SU-DHL-6 (cell line): ENCODE results near the gene TANGO2.

Source experiments
- EZH2phosphoT487 ChIP-seq: fragments of 200-600 bp; sonication (generic), shearing (Covaris generic); conservative IDR thresholded peaks from 2 replicates; pipeline ENCODE4 v1.6.1; 2018; ENCODE audit warnings: mild to moderate bottlenecking, antibody characterized with exemption, low read length, moderate library complexity, mixed read lengths
- TF ChIP-seq, protein P1 (sequence below): fragments of 200-600 bp; sonication (generic); IDR thresholded peaks from one replicate; pipeline ENCODE4 v1.5.1; 2017; ENCODE audit warnings: antibody characterized with exemption, mild to moderate bottlenecking, low read length, moderate library complexity; ENCODE audit not compliant: insufficient read depth, poor library complexity, severe bottlenecking

DNA sequence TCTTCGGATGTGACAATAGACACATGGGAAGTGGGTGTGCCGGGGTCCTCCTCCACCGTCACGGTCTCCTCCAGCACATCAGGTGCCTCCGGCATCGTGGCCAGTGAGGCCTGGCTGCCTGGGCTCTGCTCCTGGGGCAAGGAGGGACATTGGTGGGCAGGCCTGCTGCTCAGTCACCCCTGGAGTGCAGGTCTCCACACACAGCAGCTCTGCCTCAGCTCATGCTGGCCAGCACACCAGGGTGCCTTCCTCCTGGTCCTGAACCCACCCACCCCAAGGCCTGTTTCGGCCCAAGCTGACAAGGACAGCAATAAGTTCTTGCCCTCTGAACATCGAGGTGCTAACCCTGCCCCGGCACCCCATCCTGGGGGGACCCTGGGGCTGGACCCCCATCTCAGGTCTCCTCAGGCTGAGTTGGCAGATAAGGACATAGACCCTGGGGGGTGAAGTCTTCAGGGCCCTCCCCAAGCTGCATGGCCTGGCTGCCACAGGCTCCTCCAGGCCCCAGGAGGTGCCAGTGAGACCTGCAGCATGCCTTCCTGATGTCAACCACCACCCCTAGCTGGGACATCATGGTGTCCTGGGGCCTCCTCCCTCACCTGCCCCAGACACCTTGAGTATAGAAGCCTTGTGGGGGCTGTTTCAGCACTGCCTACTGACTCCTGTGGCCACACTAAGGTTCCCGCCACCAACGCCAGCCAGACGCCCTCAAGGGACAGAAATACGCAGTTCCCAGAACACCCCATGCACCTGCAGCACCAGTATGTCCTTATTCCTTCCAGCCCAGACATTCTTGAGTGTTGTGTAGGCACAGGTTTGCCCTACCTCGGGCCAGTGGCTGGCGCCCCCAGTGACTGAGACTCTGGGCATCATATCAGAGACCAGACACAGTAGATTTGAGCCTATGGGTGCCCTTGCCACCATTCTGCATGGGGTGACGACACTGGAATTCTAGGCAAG, 38.7 kb upstream of the TANGO2 start:
- TF ChIP-seq, protein P1, sequence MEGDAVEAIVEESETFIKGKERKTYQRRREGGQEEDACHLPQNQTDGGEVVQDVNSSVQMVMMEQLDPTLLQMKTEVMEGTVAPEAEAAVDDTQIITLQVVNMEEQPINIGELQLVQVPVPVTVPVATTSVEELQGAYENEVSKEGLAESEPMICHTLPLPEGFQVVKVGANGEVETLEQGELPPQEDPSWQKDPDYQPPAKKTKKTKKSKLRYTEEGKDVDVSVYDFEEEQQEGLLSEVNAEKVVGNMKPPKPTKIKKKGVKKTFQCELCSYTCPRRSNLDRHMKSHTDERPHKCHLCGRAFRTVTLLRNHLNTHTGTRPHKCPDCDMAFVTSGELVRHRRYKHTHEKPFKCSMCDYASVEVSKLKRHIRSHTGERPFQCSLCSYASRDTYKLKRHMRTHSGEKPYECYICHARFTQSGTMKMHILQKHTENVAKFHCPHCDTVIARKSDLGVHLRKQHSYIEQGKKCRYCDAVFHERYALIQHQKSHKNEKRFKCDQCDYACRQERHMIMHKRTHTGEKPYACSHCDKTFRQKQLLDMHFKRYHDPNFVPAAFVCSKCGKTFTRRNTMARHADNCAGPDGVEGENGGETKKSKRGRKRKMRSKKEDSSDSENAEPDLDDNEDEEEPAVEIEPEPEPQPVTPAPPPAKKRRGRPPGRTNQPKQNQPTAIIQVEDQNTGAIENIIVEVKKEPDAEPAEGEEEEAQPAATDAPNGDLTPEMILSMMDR, result no peak
- no peak for TF ChIP-seq EZH2phosphoT487
